SK-N-SH treated with all-trans-retinoic acid at 6 μM for 48 hours (cell line): ENCODE results near the gene LARGE1.

Experiments used
- ATAC-seq: fragments of 200-7000 bp; cut with Tn5 transposase; 3 replicates; pipeline ENCODE4 v1.9.1; 2020; ENCODE audit warnings: mild to moderate bottlenecking, moderate library complexity
- ARNTL ChIP-seq: fragments of 450-650 bp; formaldehyde crosslinking; IDR thresholded peaks from 2 replicates; pipeline ENCODE4 v1.5.0; 2020; ENCODE audit warnings: low read depth, mild to moderate bottlenecking, moderate library complexity, borderline replicate concordance
- BACH2 ChIP-seq: fragments of 250-450 bp; sonication (Bioruptor Pico); IDR thresholded peaks from 2 replicates; pipeline ENCODE4 v1.9.0; 2021; ENCODE audit warnings: mild to moderate bottlenecking, borderline replicate concordance
- CSDC2 ChIP-seq: fragments of 250-450 bp; sonication (Bioruptor Pico); IDR thresholded peaks from 2 replicates; pipeline ENCODE4 v1.5.0; 2020; ENCODE audit warnings: mild to moderate bottlenecking, moderate library complexity
- ESRRG ChIP-seq: fragments of 250-450 bp; sonication (Bioruptor Pico); IDR thresholded peaks from 2 replicates; pipeline ENCODE4 v1.6.1; 2021; ENCODE audit warnings: mild to moderate bottlenecking
- GLIS3 ChIP-seq: fragments of 250-450 bp; sonication (Bioruptor Pico); IDR thresholded peaks from 2 replicates; pipeline ENCODE4 v1.5.0; 2020; ENCODE audit warnings: mild to moderate bottlenecking, moderate library complexity
- ISL1 ChIP-seq: fragments of 250-450 bp; sonication (Bioruptor Pico); IDR thresholded peaks from 2 replicates; pipeline ENCODE4 v2.1.2; 2022; ENCODE audit warnings: mild to moderate bottlenecking, moderate library complexity
- OSR1 ChIP-seq: fragments of 250-450 bp; sonication (Bioruptor Pico); IDR thresholded peaks from 2 replicates; pipeline ENCODE4 v1.8.0; 2022; ENCODE audit warnings: moderate library complexity, mild to moderate bottlenecking, inconsistent platforms
- RARB ChIP-seq: fragments of 250-450 bp; sonication (Bioruptor Pico); IDR thresholded peaks from 2 replicates; pipeline ENCODE4 v1.8.0; 2021; ENCODE audit warnings: mild to moderate bottlenecking, moderate library complexity
- SNAI2 ChIP-seq: fragments of 250-450 bp; sonication (Bioruptor Pico); IDR thresholded peaks from 2 replicates; pipeline ENCODE4 v1.5.0; 2020; ENCODE audit warnings: mild to moderate bottlenecking, moderate library complexity
- TCF4 ChIP-seq: fragments of 250-450 bp; sonication (Bioruptor Pico); IDR thresholded peaks from 2 replicates; pipeline ENCODE4 v1.8.0; 2021; ENCODE audit warnings: mild to moderate bottlenecking, moderate library complexity, borderline replicate concordance
- TOX ChIP-seq: fragments of 250-450 bp; sonication (Bioruptor Pico); IDR thresholded peaks from 2 replicates; pipeline ENCODE4 v1.8.0; 2021; ENCODE audit warnings: mild to moderate bottlenecking, moderate library complexity, borderline replicate concordance
- ZC3H10 ChIP-seq: fragments of 250-450 bp; sonication (Bioruptor Pico); IDR thresholded peaks from 2 replicates; pipeline ENCODE4 v1.5.1; 2021; ENCODE audit warnings: mild to moderate bottlenecking, moderate library complexity
- ZFP3 ChIP-seq: fragments of 250-450 bp; sonication (Bioruptor Pico); IDR thresholded peaks from 2 replicates; pipeline ENCODE4 v1.5.0; 2020; ENCODE audit warnings: mild to moderate bottlenecking, moderate library complexity
- ZFP30 ChIP-seq: fragments of 450-650 bp; formaldehyde crosslinking; IDR thresholded peaks from 2 replicates; pipeline ENCODE4 v1.5.0; 2022; ENCODE audit warnings: mild to moderate bottlenecking, moderate library complexity
- ZNF565 ChIP-seq: fragments of 450-650 bp; formaldehyde crosslinking; conservative IDR thresholded peaks from 2 replicates; pipeline ENCODE4 v1.5.0; 2020; ENCODE audit warnings: low read depth, mild to moderate bottlenecking, moderate library complexity
- ZNF70 ChIP-seq: fragments of 450-650 bp; formaldehyde crosslinking; IDR thresholded peaks from 2 replicates; pipeline ENCODE4 v1.5.0; 2020; ENCODE audit warnings: mild to moderate bottlenecking, moderate library complexity
- ZNF8 ChIP-seq: fragments of 450-650 bp; formaldehyde crosslinking; IDR thresholded peaks from 2 replicates; pipeline ENCODE4 v1.5.0; 2020; ENCODE audit warnings: mild to moderate bottlenecking, moderate library complexity
- TF ChIP-seq, protein P1 (sequence below): fragments of 250-450 bp; sonication (Bioruptor Pico); IDR thresholded peaks from 2 replicates; pipeline ENCODE4 v1.8.0; 2020; ENCODE audit warnings: mild to moderate bottlenecking, moderate library complexity, borderline replicate concordance
- TF ChIP-seq, protein P2 (sequence below): fragments of 250-450 bp; sonication (Bioruptor Pico); IDR thresholded peaks from 2 replicates; pipeline ENCODE4 v1.5.1; 2020; ENCODE audit warnings: low read depth, mild to moderate bottlenecking, moderate library complexity
- TF ChIP-seq, protein P3 (sequence below): fragments of 250-450 bp; sonication (Bioruptor Pico); IDR thresholded peaks from 2 replicates; pipeline ENCODE4 v1.5.0; 2020; ENCODE audit warnings: mild to moderate bottlenecking, moderate library complexity
- TF ChIP-seq, protein P4 (sequence below): fragments of 250-450 bp; sonication (Bioruptor Pico); IDR thresholded peaks from 2 replicates; pipeline ENCODE4 v1.8.0; 2021; ENCODE audit warnings: low read depth, mild to moderate bottlenecking, moderate library complexity, borderline replicate concordance
- TF ChIP-seq, protein P5 (sequence below): fragments of 250-450 bp; sonication (Bioruptor Pico); IDR thresholded peaks from 2 replicates; pipeline ENCODE4 v1.5.1; 2021; ENCODE audit warnings: mild to moderate bottlenecking, moderate library complexity

LARGE1 gene

DNA sequence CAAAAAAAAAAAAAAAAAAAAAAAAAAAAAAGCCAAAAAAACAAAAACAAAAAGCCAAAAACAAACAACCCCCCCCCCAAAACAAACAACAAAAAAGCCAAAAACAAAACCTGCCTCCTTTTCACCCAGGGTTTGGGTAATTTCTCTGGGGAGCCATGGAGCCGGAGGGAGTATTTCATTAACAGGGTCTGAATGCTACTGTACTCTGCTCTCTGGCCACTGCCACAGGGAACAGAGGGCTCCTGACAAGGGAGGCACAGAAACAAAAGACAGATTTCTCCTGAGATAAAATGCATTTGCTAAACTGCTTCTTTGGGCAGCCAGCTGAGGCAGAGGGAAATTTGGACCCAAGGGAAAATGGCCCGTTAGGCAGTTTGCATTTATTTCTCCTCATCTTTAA, 596.0 kb downstream of the LARGE1 start:
- no peak for ATAC-seq
- no peak for TF ChIP-seq CSDC2 (CRISPR knock-in tag)
- TF ChIP-seq BACH2 (CRISPR knock-in tag): no peak
- TF ChIP-seq ZFP3 (CRISPR knock-in tag): no peak
- TF ChIP-seq, protein P1, sequence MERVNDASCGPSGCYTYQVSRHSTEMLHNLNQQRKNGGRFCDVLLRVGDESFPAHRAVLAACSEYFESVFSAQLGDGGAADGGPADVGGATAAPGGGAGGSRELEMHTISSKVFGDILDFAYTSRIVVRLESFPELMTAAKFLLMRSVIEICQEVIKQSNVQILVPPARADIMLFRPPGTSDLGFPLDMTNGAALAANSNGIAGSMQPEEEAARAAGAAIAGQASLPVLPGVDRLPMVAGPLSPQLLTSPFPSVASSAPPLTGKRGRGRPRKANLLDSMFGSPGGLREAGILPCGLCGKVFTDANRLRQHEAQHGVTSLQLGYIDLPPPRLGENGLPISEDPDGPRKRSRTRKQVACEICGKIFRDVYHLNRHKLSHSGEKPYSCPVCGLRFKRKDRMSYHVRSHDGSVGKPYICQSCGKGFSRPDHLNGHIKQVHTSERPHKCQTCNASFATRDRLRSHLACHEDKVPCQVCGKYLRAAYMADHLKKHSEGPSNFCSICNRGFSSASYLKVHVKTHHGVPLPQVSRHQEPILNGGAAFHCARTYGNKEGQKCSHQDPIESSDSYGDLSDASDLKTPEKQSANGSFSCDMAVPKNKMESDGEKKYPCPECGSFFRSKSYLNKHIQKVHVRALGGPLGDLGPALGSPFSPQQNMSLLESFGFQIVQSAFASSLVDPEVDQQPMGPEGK: no peak
- TF ChIP-seq ZNF565 (CRISPR knock-in tag): no peak
- TF ChIP-seq, protein P2, sequence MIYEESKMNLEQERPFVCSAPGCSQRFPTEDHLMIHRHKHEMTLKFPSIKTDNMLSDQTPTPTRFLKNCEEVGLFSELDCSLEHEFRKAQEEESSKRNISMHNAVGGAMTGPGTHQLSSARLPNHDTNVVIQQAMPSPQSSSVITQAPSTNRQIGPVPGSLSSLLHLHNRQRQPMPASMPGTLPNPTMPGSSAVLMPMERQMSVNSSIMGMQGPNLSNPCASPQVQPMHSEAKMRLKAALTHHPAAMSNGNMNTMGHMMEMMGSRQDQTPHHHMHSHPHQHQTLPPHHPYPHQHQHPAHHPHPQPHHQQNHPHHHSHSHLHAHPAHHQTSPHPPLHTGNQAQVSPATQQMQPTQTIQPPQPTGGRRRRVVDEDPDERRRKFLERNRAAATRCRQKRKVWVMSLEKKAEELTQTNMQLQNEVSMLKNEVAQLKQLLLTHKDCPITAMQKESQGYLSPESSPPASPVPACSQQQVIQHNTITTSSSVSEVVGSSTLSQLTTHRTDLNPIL: no peak
- TF ChIP-seq, protein P3, sequence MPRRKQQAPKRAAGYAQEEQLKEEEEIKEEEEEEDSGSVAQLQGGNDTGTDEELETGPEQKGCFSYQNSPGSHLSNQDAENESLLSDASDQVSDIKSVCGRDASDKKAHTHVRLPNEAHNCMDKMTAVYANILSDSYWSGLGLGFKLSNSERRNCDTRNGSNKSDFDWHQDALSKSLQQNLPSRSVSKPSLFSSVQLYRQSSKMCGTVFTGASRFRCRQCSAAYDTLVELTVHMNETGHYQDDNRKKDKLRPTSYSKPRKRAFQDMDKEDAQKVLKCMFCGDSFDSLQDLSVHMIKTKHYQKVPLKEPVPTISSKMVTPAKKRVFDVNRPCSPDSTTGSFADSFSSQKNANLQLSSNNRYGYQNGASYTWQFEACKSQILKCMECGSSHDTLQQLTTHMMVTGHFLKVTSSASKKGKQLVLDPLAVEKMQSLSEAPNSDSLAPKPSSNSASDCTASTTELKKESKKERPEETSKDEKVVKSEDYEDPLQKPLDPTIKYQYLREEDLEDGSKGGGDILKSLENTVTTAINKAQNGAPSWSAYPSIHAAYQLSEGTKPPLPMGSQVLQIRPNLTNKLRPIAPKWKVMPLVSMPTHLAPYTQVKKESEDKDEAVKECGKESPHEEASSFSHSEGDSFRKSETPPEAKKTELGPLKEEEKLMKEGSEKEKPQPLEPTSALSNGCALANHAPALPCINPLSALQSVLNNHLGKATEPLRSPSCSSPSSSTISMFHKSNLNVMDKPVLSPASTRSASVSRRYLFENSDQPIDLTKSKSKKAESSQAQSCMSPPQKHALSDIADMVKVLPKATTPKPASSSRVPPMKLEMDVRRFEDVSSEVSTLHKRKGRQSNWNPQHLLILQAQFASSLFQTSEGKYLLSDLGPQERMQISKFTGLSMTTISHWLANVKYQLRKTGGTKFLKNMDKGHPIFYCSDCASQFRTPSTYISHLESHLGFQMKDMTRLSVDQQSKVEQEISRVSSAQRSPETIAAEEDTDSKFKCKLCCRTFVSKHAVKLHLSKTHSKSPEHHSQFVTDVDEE (CRISPR knock-in tag): no peak
- no peak for TF ChIP-seq ESRRG (CRISPR knock-in tag)
- TF ChIP-seq ZNF70 (CRISPR knock-in tag): no peak
- no peak for TF ChIP-seq TCF4
- TF ChIP-seq, protein P4, sequence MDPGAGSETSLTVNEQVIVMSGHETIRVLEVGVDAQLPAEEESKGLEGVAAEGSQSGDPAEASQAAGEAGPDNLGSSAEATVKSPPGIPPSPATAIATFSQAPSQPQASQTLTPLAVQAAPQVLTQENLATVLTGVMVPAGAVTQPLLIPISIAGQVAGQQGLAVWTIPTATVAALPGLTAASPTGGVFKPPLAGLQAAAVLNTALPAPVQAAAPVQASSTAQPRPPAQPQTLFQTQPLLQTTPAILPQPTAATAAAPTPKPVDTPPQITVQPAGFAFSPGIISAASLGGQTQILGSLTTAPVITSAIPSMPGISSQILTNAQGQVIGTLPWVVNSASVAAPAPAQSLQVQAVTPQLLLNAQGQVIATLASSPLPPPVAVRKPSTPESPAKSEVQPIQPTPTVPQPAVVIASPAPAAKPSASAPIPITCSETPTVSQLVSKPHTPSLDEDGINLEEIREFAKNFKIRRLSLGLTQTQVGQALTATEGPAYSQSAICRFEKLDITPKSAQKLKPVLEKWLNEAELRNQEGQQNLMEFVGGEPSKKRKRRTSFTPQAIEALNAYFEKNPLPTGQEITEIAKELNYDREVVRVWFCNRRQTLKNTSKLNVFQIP: no peak
- no peak for TF ChIP-seq ISL1 (CRISPR knock-in tag)
- TF ChIP-seq ZC3H10 (CRISPR knock-in tag): no peak
- no peak for TF ChIP-seq GLIS3
- no peak for TF ChIP-seq TOX (CRISPR knock-in tag)
- TF ChIP-seq, protein P5, sequence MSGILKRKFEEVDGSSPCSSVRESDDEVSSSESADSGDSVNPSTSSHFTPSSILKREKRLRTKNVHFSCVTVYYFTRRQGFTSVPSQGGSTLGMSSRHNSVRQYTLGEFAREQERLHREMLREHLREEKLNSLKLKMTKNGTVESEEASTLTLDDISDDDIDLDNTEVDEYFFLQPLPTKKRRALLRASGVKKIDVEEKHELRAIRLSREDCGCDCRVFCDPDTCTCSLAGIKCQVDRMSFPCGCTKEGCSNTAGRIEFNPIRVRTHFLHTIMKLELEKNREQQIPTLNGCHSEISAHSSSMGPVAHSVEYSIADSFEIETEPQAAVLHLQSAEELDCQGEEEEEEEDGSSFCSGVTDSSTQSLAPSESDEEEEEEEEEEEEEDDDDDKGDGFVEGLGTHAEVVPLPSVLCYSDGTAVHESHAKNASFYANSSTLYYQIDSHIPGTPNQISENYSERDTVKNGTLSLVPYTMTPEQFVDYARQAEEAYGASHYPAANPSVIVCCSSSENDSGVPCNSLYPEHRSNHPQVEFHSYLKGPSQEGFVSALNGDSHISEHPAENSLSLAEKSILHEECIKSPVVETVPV (CRISPR knock-in tag): no peak
- no peak for TF ChIP-seq ARNTL
- no peak for TF ChIP-seq SNAI2
- TF ChIP-seq RARB (CRISPR knock-in tag): no peak
- no peak for TF ChIP-seq OSR1 (CRISPR knock-in tag)

DNA sequence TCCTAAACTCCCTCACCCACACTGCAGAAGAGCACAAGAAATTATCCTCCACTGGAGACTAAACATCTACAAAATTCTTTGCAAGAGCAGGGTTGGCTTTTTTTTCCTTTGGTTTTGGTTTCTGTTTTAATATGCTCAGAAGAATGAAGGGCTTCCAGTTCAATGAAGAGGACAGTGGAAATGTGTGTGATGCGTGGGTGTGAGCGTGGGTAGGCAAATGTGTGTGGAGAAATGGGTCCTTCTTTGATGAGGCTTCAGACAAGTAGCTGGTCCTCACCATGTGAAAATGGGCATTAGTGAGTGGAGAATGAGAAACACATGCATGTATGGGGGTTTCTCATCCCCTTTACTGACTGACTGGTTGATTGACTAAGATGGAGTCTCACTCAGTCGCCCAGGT, 598.8 kb downstream of the LARGE1 start:
- TF ChIP-seq, protein P1: no peak
- TF ChIP-seq, protein P4: no peak
- TF ChIP-seq ESRRG (CRISPR knock-in tag) (no peak), ZFP30 (CRISPR knock-in tag) (no peak), ZNF8 (CRISPR knock-in tag) (no peak), ZFP3 (CRISPR knock-in tag) (no peak)
- TF ChIP-seq, protein P3 (CRISPR knock-in tag): no peak
- TF ChIP-seq, protein P2: no peak
- no peak for ATAC-seq
